GM23338 (cell line): ENCODE data around the gene HSPA1B. TPM values are rescaled to one million over a fixed set of nuclear protein-coding genes. Genes with fewer than 3 reads are reported as not detected.
A peak's percentile ranks its signal among the peaks of the same experiment; 100 is the strongest.

Experiments used
- ATAC-seq: fragments of 200-7000 bp; cut with Tn5 transposase; 3 replicates; pipeline ENCODE4 v1.9.1; 2020
- DNase-seq: peaks from one replicate; pipeline ENCODE4 v3.0.0-alpha.2; 2015; ENCODE audit warnings: low spot score
- H2AFZ ChIP-seq: fragments of 200-600 bp; sonication (generic); 2 replicates; pipeline ENCODE4 v1.8.0; 2016; ENCODE audit warnings: antibody characterized with exemption, mild to moderate bottlenecking, moderate library complexity
- H3F3A ChIP-seq: fragments of 200-600 bp; sonication (generic); replicated peaks from 2 replicates; pipeline ENCODE4 v1.8.0; 2017; ENCODE audit warnings: antibody characterized with exemption, mixed run types, low read depth
- H3K27ac ChIP-seq: fragments of 200-600 bp; sonication (generic); 2 replicates; pipeline ENCODE4 v1.6.1; 2016; ENCODE audit warnings: low read depth
- H3K27me3 ChIP-seq: fragments of 200-600 bp; sonication (generic); 2 replicates; pipeline ENCODE4 v1.8.0; 2016; ENCODE audit warnings: mild to moderate bottlenecking, mixed run types, moderate library complexity; ENCODE audit not compliant: insufficient read depth
- H3K36me3 ChIP-seq: fragments of 200-600 bp; sonication (generic); 2 replicates; pipeline ENCODE4 v1.8.0; 2016; ENCODE audit warnings: mild to moderate bottlenecking; ENCODE audit not compliant: insufficient read depth
- H3K4me1 ChIP-seq: fragments of 200-600 bp; sonication (generic); 2 replicates; pipeline ENCODE4 v1.8.0; 2016; ENCODE audit warnings: mild to moderate bottlenecking, moderate library complexity; ENCODE audit not compliant: insufficient read depth
- H3K4me2 ChIP-seq: fragments of 200-600 bp; sonication (generic); 2 replicates; pipeline ENCODE4 v1.7.1; 2017; ENCODE audit warnings: mixed run types
- H3K4me3 ChIP-seq: fragments of 200-600 bp; sonication (generic); 2 replicates; pipeline ENCODE4 v1.6.1; 2016; ENCODE audit warnings: mixed run types
- H3K79me2 ChIP-seq: fragments of 200-600 bp; sonication (generic); replicated peaks from 2 replicates; pipeline ENCODE4 v1.8.0; 2017; ENCODE audit warnings: mild to moderate bottlenecking; ENCODE audit not compliant: insufficient read depth
- H3K9me2 ChIP-seq: fragments of 200-600 bp; sonication (generic); 2 replicates; pipeline ENCODE4 v1.8.0; 2017; ENCODE audit not compliant: insufficient read depth
- H4K20me1 ChIP-seq: fragments of 200-600 bp; sonication (generic); replicated peaks from 2 replicates; pipeline ENCODE4 v1.8.0; 2017; ENCODE audit warnings: mild to moderate bottlenecking; ENCODE audit not compliant: insufficient read depth
- H3K27ac Mint-ChIP-seq: 2 replicates; pipeline ENCODE4 v1.8.0; 2020; ENCODE audit warnings: inconsistent platforms, mild to moderate bottlenecking, moderate library complexity, mixed read lengths
- H3K27me3 Mint-ChIP-seq: 3 replicates; pipeline ENCODE4 v1.8.0; 2022; ENCODE audit warnings: low read depth, mild to moderate bottlenecking, moderate library complexity, mixed read lengths, inconsistent platforms; ENCODE audit not compliant: insufficient read depth, poor library complexity
- H3K36me3 Mint-ChIP-seq: 3 replicates; pipeline ENCODE4 v1.8.0; 2021; ENCODE audit warnings: low read depth, mild to moderate bottlenecking, inconsistent platforms, moderate library complexity, mixed read lengths
- H3K4me1 Mint-ChIP-seq: 3 replicates; pipeline ENCODE4 v1.8.0; 2020; ENCODE audit warnings: mild to moderate bottlenecking, inconsistent platforms, mixed read lengths
- H3K4me3 Mint-ChIP-seq: 3 replicates; pipeline ENCODE4 v1.8.0; 2021; ENCODE audit warnings: moderate library complexity, mild to moderate bottlenecking, inconsistent platforms, mixed read lengths
- H3K9me3 Mint-ChIP-seq: 3 replicates; pipeline ENCODE4 v1.8.0; 2020; ENCODE audit warnings: moderate library complexity, mild to moderate bottlenecking, inconsistent platforms, mixed read lengths
- CREB1 ChIP-seq: fragments of 250-450 bp; sonication (Bioruptor Pico); IDR thresholded peaks from 2 replicates; pipeline ENCODE4 v1.5.0; 2020; ENCODE audit warnings: low read depth, mild to moderate bottlenecking, moderate library complexity
- CTCF ChIP-seq, 2 experiments: fragments of 200-600 bp in 1 of 2; sonication (generic) in 1 of 2; conservative IDR thresholded peaks; 2 replicates each; pipeline versions ENCODE4 v1.5.1 to v1.6.1; 2016 to 2017; ENCODE audit warnings: antibody characterized with exemption in 2 of 2, low read depth in 2 of 2, mild to moderate bottlenecking in 2 of 2, moderate library complexity in 1 of 2
- ETS1 ChIP-seq: IDR thresholded peaks from 2 replicates; pipeline ENCODE4 v1.6.1; 2016; ENCODE audit warnings: antibody characterized with exemption
- EZH2 ChIP-seq: fragments of 200-600 bp; sonication (generic); IDR thresholded peaks from one replicate; pipeline ENCODE4 v1.8.0; 2017; ENCODE audit warnings: antibody characterized with exemption, mild to moderate bottlenecking, low read depth; ENCODE audit not compliant: unreplicated experiment
- EZH2phosphoT487 ChIP-seq: fragments of 200-600 bp; sonication (generic); IDR thresholded peaks from one replicate; pipeline ENCODE4 v1.8.1; 2018; ENCODE audit warnings: antibody characterized with exemption; ENCODE audit not compliant: unreplicated experiment
- JUNB ChIP-seq: IDR thresholded peaks from one replicate; pipeline ENCODE4 v1.6.1; 2016; ENCODE audit warnings: antibody characterized with exemption; ENCODE audit not compliant: unreplicated experiment
- NANOG ChIP-seq: IDR thresholded peaks from 2 replicates; pipeline ENCODE4 v1.6.1; 2016; ENCODE audit warnings: antibody characterized with exemption, borderline replicate concordance
- POLR2AphosphoS5 ChIP-seq: IDR thresholded peaks from 2 replicates; pipeline ENCODE4 v1.6.1; 2016; ENCODE audit warnings: antibody characterized with exemption, low read depth
- REST ChIP-seq: IDR thresholded peaks from one replicate; pipeline ENCODE4 v1.6.1; 2018; ENCODE audit warnings: antibody characterized with exemption; ENCODE audit not compliant: unreplicated experiment
- STAT1 ChIP-seq: IDR thresholded peaks from one replicate; pipeline ENCODE4 v1.6.1; 2016; ENCODE audit warnings: antibody characterized with exemption; ENCODE audit not compliant: unreplicated experiment
- ZNF114 ChIP-seq: fragments of 250-450 bp; sonication (Bioruptor Pico); IDR thresholded peaks from 2 replicates; pipeline ENCODE4 v1.5.0; 2020; ENCODE audit warnings: mild to moderate bottlenecking, moderate library complexity
- ZNF331 ChIP-seq: fragments of 250-450 bp; sonication (Bioruptor Pico); IDR thresholded peaks from 2 replicates; pipeline ENCODE4 v1.5.0; 2020; ENCODE audit warnings: low read depth, mild to moderate bottlenecking, moderate library complexity
- ZNF462 ChIP-seq: fragments of 250-450 bp; sonication (Bioruptor Pico); IDR thresholded peaks from 2 replicates; pipeline ENCODE4 v1.5.0; 2020; ENCODE audit warnings: mild to moderate bottlenecking, moderate library complexity
- polyA plus RNA-seq: library from polyadenylated mRNA; unstranded; fragments of >200 nt; fragmentation: Nextera tagmentation; extraction: Ambion mirVana; gene quantifications from 2 replicates; pipeline ENCODE4 v1.2.1, GENCODE V29; 2016
- total RNA-seq: library from RNA; depleted of rRNA; stranded (reverse); fragments of >200 nt; shearing (Covaris generic); gene quantifications from 2 replicates; pipeline ENCODE4 v1.2.3, GENCODE V29; 2014

The HSPA1B gene
- total and polyA plus RNA-seq, 2 experiments from 2014 or later: 31.7 to 113 TPM

- Mint-ChIP-seq H3K9me3 (no peaks in the 10 kb centered on the region), H3K4me1 (peaks cover 9% of the 10 kb centered on the region), H3K27me3 (peaks cover 13% of the 10 kb centered on the region), H3K36me3 (peaks cover 43% of the 10 kb centered on the region), H3K27ac (peak within 1 kb of the TSS; percentile 97), H3K4me3 (peak within 1 kb of the TSS; percentile 95)
- H3K4me3 ChIP-seq: peak within 1 kb of the TSS; percentile 99
- H3K79me2 ChIP-seq: peaks cover 22% of the 10 kb centered on the region
- peaks cover 35% of the 10 kb centered on the region for H3F3A ChIP-seq
- H3K36me3 ChIP-seq: peaks cover 11% of the 10 kb centered on the region
- no peaks in the 10 kb centered on the region for H3K9me2 ChIP-seq
- H3K27ac ChIP-seq: peak within 1 kb of the TSS; percentile 78
- DNase-seq: peak; percentile 97
- peak within 1 kb of the TSS; percentile 98 for H3K4me2 ChIP-seq
- H3K27me3 ChIP-seq: no peaks in the 10 kb centered on the region
- no peaks in the 10 kb centered on the region; the same call in 1 of the 2 replicates for H3K4me1 ChIP-seq
- peak within 1 kb of the TSS; percentile 91 for H2AFZ ChIP-seq
- 0 out of 2 replicates have a peak, but pooled peaks cover 3% of the 10 kb centered on the region for H4K20me1 ChIP-seq
- peak; percentile 78 for ATAC-seq
- no peak for TF ChIP-seq JUNB
- peak; percentile 27; the same call in 1 of the 2 replicates for TF ChIP-seq ETS1
- no peak for TF ChIP-seq NANOG
- TF ChIP-seq CREB1: no peak
- TF ChIP-seq ZNF462 (CRISPR knock-in tag): no peak
- no peak for TF ChIP-seq STAT1
- TF ChIP-seq POLR2AphosphoS5: peak; percentile 38
- TF ChIP-seq EZH2: no peak
- TF ChIP-seq CTCF (conservative IDR thresholded peaks at IDR 0.05; ENCODE audit: low read depth in 2 of 2): peak; percentile 39 to 97; a peak in 3 of 4 replicates
- TF ChIP-seq REST: no peak
- no peak for TF ChIP-seq ZNF331 (CRISPR knock-in tag)
- no peak for TF ChIP-seq EZH2phosphoT487
- TF ChIP-seq ZNF114: no peak
Measured at GRCh38 chr6:31795616-31796298, 31.8 kb upstream of the HSPA1B start, which contains the start of gene VARS1. Gene VARS1 (minus strand): TSS chr6:31795752. CDS start chr6:31795217, 535 bp downstream.
